ENCODE measurements around the gene TRIM65.
A peak's percentile ranks its signal among the peaks of the same experiment; 100 is the strongest.

Gene TRIM65, protein sequence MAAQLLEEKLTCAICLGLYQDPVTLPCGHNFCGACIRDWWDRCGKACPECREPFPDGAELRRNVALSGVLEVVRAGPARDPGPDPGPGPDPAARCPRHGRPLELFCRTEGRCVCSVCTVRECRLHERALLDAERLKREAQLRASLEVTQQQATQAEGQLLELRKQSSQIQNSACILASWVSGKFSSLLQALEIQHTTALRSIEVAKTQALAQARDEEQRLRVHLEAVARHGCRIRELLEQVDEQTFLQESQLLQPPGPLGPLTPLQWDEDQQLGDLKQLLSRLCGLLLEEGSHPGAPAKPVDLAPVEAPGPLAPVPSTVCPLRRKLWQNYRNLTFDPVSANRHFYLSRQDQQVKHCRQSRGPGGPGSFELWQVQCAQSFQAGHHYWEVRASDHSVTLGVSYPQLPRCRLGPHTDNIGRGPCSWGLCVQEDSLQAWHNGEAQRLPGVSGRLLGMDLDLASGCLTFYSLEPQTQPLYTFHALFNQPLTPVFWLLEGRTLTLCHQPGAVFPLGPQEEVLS

DNA sequence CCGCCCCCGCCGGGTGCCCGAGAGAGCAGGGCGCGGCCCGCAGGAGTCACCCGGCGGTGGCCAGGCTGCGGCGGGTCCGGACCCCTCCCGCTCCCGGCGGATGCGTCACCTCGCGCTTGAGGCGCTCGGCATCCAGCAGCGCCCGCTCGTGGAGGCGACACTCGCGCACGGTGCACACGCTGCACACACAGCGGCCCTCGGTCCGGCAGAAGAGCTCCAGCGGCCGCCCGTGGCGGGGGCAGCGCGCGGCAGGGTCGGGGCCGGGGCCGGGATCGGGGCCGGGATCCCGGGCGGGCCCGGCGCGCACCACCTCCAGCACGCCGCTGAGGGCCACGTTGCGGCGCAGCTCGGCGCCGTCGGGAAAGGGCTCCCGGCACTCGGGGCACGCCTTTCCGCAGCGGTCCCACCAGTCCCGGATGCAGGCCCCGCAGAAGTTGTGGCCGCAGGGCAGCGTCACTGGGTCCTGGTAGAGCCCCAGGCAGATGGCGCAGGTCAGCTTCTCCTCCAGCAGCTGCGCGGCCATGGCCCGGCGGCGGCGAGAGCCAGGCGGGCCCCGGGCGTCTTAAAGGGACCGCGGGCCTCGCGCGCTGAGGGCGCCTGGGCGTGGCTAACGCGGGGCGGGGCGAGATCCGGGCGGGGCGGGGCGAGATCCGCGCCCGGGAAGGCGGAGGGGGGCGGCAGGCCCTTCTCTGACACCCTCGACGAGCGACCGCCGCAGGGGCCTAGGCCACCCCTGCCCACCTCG, at the start of gene TRIM65:
Gene TRIM65 (minus strand): TSS at position 537 of the 745 bp plus-strand sequence. CDS start 14 bp downstream, at position 523.
- peak; percentile 74 to 77 for DNase-seq (ENCODE audit: low read depth in 2 of 2)

DNA sequence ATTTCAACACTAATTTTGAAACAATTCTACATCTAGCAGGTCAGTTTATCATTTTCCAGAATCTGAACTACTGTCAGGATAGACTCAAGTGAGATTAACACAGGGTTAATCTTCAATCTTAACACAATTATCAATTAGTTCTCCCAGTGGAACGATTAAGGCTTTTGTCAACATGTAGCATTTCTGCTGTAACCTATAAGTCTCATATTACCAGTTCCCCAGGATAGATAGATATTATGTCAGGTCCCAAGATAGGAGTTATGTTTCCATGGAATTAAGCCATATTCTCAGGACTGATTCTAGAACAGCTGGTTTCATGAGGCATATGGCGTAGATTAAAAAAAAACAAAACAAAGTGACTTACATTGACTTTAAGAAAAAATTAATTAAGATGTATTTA, 48.5 kb upstream of the TRIM65 start:
- no peak for DNase-seq (ENCODE audit: low read depth in 2 of 2)

DNA sequence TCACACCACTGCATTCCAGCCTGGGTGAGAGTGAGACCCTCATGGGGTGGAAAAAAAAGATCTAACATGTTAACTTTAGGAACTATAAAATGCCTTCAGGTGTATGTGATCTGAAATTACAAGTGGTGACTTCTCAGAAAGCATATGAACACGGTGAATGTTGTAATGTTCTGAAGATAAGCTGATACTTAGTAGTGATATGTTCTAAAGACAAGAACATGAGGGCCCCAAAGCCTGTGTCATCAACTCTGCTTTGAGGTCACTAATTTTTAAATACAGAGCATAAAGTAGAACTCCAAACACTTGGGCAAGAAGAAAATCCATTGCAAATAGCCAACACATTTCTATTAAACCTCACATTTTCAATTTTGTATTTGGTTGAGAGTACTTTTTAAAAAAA, 46.7 kb upstream of the TRIM65 start:
- no peak for DNase-seq (ENCODE audit: low read depth in 2 of 2)

DNA sequence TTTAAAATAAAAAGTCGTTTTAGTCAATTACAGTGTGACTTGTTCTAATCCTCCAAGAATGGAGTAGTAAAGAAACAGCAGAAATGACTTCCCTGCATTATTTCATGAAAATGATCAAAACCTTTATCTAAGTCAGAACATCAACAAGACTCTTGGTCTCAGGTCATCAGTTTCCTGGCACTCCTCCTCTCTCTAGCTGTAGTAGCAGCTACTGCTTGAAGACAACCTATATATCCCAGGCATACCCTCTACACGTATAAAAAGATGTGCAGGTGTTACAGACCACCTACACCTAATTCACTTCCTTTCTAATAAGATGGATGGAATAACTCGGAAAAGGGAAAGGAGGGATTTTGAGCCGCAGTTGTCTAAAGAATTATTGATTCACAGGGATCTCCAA, 45.7 kb upstream of the TRIM65 start:
- DNase-seq (ENCODE audit: low read depth in 2 of 2): no peak

DNA sequence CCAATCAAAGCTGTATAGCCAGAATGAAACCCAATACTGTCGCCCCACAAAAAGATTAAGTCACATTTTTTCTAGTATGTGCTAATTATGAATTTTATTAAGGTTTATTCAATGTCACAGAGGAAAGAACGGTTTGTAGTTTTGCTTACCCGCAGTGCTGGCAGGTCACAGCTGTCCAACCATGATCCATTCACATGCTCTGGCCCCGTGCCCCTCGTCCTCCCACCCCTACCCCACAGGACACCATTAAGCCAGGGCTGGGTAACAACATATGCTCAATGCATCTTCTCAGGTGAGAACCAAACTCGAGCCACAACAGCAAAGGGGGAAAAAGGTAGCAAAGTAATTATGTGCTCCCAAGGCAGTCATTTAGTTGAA, 44.7 kb upstream of the TRIM65 start:
- no peak for DNase-seq (ENCODE audit: low read depth in 2 of 2)

DNA sequence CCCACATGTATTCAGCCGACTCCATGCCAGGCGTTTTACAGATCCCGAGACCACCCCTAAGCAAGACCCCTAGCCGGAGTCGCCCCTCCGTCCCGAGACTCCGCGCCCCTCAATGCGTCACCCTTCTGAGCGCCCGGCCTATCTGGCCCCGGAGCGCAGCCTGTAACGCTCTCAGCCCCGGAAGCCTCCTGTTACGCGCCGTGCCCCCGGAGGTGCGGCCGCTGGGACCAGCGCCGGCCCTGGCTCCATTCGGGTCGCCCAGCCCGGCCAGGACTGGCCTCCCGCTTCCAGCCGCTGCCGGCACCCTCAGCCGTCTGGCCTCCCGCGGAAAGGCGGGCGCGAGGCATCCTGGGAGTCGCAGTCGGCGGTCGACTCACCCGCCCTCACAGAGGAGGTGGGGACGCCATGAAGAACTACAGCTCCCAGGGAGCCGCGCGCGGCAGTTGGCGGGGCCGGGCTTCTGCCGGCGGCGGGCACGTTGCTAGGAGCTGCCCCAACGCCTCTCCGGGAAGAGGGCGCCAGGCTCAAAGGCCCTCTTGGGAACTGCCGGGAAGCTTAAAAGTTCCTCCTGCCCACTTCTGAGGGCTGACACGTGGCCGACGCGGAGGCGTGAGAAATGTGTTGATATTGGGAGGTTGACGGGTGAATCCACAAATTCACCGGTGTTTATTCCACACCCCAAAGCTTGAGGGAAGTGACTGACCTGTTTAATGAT, 44.1 kb upstream of the TRIM65 start, which contains the start of gene FBF1:
Gene FBF1 (minus strand): TSS at position 316 of the 715 bp plus-strand sequence. CDS start 2,893 bp downstream, outside the sequence.
- peak; percentile 86 to 89 for DNase-seq (ENCODE audit: low read depth in 2 of 2)

DNA sequence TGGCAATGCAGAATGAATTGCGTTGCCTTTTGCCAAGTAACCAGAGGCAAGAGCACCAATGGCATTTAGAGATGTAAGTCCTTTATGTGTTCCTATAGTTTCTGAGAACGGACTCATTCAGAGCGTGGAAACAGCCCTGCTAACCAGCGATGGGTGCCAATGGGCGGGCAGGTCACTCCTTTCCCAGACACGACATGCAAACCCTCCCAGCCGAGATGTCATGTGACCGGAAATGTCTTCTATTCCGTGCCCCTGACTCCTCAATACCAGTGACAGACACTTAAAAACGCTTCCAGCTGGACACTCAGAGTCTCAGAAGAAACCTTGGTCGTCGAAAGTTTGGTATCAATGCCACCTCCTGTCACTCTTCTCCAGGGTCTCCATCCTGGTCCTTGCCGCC, 40.9 kb upstream of the TRIM65 start:
- no peak for DNase-seq (ENCODE audit: low read depth in 2 of 2)

DNA sequence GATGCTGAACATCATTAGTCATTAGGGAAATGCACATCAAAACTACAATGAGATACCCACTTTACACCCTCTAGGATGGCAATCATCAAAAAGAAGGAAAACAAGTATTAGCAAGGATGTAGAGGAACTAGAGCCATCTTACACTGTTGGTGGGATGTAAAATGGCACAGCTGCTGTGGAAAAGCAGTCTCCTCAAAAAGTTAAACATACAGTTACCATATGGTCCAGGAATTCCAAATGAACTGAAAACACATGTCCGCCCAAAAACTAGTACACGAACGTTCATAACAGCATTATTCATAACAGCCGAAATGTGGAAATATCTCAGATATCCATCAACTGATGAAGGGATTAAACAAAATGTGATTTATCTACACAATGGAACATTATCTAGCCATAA, 37.1 kb upstream of the TRIM65 start:
- no peak for DNase-seq (ENCODE audit: low read depth in 2 of 2)

DNA sequence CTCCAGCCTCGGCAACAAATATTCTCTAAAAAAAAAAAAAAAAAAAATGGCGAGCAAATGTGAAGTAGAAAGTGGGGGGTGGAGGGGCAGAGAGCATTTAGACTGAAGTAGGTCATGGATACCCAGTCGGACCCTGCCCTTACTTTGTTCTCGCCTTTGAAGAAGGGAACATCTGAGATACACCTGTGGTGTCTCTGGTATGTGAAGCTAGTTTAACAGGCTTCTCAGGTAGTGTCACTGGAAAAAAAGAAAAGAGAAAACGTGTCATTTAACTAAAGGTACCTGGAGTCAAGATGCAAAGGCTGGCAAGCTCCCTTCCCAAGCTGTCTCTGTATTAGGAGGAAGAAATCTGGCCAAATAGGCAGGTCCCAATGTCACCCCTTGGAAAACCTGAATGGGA, 36.1 kb upstream of the TRIM65 start:
- no peak for DNase-seq (ENCODE audit: low read depth in 2 of 2)

DNA sequence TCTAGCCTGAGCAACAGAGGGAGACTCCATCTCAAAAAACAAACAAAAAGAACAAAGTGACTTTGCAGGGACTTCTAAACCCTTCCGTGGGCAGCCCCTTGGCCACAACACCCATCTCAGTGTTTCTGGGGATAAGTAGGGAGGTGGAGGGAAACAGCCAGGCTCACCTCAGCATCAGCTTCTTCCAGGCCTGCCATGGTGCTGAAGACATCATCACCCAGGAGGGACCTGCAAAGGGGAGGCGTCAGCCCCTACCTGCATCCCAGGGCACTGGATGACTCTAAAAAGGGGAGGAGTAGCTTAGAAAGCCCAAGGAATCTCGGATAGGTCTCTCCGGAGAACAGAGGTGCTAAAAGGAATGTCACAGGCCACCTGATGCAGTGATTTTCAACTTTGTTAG, 34.3 kb upstream of the TRIM65 start:
- no peak for DNase-seq (ENCODE audit: low read depth in 2 of 2)

DNA sequence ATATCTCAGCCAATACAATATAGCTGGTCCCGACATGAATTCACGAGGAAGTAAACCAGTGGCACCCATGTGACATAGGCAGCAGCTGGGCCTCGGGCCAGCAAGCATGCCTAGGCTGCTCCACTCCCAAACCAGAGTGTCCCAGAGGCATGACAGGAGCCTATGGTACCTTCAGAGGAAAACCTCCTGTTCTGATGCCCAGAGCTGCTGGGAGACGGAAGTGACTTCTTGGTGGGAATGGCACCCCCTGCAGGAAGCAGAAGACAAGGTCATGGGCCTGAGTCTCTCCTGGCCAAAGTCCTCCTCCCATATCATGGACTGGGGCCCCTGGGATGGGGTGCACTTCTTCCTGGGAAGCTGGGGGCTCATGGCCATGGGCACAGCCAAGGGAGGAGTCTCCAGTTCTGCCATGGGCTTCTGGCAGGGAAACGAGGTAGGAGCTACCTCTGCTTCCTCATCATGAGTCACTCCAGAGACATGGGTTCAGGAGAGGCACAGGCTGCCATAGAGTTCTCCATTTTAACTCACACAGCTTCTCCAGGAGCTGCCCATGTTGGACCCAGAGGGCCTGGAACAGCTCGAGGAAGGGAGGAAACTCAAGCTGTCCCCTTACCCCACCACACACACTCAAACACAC, 30.7 kb upstream of the TRIM65 start:
- DNase-seq (ENCODE audit: low read depth in 2 of 2): peak in 1 of 2 donors; percentile 6

DNA sequence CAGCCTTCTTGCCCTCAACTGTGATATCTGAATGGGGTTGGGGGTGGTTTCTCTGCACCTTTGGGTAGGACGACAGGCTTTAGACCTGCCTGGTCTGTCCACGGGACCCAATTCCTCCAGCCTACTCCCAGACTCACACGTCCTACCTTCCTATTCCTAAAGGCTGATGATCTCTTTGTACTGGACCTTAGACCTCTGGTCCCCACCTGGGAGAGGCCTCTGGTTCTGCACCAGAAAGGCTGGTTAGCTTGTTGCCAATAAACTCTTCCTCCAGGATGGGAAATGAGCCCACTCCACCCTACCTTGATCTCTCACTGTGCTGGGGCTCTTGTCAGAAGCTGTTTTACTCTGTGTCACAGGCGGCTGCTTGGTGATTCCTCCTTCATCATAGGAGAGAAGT, 29.7 kb upstream of the TRIM65 start:
- no peak for DNase-seq (ENCODE audit: low read depth in 2 of 2)

DNA sequence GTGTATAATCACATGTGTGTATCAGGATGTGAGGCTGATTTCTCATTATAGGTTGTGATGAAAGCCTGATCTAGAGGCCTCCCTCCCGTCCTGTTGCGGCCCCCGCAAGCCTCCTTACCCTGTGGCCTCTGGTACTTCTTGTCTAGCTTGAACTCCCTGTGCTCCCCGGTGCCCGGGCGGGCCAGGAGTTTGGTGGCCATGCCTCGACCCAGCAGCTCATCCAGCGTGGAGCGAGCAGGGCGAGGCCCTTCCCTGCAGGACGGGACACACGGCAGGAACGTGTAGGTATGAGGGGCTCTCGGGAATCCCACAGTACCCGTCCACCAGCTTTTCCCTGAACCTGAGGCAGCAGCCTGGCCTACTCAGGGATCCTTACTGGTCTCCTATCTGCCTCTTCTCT, 29.2 kb upstream of the TRIM65 start:
- DNase-seq (ENCODE audit: low read depth in 2 of 2): no peak

DNA sequence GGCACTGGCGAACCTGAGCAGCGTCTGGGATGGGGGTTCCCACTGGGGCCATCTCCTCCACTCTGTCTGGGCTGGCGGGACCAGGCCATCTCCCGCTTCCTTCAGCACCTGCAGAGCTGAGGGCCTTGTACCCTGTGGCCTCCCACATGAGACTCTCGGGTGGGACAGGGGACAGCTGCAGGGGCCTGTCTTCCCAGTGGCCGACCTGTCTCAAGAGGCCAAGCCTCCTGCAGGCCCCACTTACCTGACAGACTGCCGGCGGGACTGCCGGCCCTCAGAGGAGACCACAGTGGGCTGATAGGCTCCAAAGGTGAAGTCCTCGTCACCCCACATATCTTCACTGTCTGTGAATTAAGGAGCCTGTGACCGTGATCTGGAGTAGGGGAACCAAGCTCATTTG, 28.4 kb upstream of the TRIM65 start:
- DNase-seq (ENCODE audit: low read depth in 2 of 2): no peak

DNA sequence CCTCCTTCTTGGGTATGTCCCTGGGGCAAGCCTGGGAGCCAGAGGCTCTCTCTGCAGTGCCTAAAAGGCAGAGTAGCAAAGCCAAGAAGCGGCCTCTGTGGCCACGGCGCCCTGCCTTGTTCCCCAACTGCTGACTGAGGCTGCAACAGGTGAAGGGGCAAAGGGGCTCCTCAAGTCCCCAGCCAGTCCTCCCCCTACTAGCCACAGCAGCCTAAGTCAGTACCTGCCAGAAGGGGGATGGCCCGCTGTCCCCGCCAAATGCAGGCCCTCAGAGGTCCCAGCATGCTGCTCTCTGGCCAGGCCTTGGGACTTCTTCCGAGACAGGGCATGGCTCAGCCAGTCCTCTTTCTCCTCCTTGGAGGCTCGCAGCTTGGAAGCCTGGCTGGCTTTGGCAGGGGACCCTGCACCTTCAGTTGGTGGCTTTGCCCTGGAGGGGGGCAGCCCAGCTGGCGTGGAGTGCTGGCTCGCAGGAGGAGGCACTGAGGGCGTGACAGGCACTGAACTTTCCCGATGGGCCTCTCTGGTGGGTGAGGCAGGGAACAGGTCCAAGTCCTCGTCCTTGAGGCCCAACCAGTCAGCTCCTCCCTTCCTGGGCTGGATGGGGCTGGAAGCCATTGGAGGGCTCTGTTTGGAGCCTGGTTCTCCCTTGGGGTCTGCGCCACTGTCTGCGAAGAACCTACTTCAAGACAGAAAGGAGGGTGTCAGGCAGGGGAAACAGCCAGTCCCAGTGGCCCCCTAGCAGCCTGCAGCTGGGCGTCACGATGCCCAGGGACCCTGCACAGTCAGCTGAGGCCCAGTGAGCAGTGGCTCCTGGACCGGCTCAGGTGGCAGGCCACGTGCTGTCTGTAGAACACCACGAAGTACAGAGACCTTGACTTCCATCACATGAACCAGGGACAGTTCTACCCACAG, 26.5 kb upstream of the TRIM65 start:
- no peak for DNase-seq (ENCODE audit: low read depth in 2 of 2)

DNA sequence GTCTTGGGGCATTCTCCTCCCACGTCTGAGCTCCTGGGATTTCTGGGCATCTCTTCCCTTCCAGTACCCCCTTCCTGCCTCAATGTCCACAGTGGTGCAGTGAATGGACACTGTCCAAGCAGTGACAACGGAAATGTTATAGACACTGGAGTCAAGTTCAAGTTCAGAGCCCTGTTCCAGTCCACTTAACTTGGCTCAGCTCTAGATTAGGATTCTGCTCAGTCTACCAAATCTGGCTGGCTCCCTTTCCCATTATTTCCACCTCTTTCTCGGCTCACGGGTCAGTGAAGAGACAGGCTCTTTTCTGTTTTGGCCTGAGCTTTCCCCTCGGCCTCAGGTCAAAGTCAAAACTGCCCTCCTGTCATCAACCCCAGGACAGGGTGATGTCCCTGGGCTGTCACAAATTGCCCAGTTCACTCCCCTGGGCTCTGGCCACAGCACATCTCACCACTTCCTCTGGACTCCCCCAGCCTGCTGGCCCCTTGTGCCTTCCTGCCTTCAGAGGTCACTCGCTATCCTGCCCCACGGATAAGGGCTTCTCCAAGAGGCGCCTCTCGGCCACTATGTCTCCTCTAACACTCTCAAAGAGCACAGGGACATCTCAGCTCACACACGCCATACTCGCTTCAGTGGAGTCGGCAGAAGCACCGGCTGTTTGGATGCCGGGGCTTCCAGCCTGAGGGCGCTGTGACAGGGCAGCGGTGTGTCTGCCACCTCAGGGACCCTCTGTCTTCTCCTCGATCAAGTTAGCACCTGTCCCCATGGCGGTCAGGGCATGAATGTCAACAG, 25.6 kb upstream of the TRIM65 start:
- no peak for DNase-seq (ENCODE audit: low read depth in 2 of 2)

DNA sequence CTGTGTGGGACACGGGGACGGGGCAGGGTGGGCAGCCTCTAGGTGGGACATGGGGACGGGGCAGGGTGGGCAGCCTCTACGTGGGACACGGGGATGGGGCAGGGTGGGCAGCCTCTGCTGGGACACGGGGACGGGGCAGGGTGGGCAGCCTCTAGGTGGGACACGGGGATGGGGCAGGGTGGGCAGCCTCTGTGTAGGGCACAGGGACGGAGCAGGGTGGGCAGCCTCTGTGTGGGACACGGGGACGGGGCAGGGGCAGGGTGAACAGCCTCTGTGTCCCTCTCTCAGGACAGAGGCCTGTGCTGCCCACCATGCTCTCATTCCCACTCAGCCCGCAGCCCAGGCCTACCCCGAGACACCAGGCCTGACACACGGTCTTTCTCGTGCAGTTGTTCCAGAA, 24.8 kb upstream of the TRIM65 start:
- no peak for DNase-seq (ENCODE audit: low read depth in 2 of 2)

DNA sequence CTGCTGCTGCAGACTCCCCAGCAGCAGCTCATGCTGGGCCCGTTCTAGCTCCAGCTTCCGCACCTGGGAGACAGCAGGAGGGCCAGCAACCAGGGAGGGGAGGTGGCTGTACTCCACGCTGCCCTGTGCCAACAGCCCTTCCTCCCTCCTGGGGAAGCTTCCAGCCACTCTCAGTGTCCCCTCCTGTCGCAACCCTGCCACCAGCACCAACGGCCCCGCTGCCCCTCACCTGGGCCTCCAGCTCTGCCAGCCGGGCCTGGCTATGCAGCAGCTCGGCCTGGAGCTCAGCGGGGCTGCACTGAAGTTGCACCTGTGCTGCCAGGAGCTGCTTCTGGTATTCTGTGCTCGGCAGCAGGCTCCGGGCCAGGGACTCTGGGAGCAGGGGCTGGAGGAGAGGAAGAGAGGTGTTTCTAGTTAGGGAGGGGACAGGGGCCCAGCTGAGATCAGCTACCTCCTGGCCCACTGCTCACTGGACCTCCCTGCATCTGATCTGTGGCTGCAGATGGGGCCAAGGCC, 23.4 kb upstream of the TRIM65 start:
- DNase-seq (ENCODE audit: low read depth in 2 of 2): no peak

DNA sequence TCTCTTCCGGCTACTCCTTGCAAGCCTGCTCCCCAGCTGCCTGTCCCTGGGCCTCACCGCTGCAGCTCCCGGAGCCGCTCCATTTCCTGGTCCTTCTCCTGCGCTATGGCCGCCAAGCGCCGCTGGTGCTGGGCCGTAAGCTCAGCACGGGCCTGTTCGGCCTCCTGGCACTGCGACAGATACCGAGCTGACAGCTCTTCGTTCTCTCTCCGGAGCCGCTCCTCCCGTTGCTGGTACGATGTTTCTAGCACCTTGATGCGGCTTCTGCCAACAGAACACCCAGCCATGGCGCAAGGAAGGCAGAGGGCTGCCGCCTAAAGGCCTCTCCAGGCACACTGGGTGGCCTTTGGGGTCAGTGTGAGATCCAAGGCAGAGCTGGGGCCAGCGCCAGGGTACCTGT, 22.9 kb upstream of the TRIM65 start:
- DNase-seq (ENCODE audit: low read depth in 2 of 2): no peak

Data from stimulated activated CD4-positive, alpha-beta T cell treated with anti-CD3 and anti-CD28 coated beads, Interleukin-4, amount 100 ng/mL, for 48 hours (primary cell).